T-cell (primary cell): ENCODE results near the gene ZNF740. TPM values are rescaled to one million over a fixed set of nuclear protein-coding genes. Genes with fewer than 3 reads are reported as not detected.
A peak's percentile ranks its signal among the peaks of the same experiment; 100 is the strongest.

Source experiments
- ATAC-seq, 4 experiments: fragments of 200-7000 bp in 3 of 4; fragments of 150-1000 bp in 1 of 4; cut with Tn5 transposase; replicated peaks in 1 of 4; 1 replicate in 3 of 4; 2 replicates in 1 of 4; pipeline ENCODE4 v1.10.0; 2021; ENCODE audit warnings: moderate library complexity in 3 of 4, mild to moderate bottlenecking in 2 of 4, moderate number of reproducible peaks in 1 of 4
- CTCF ChIA-PET, 2 donors: fragments of 300-600 bp; sonication (Branson Sonifier 250); formaldehyde crosslinking; loops; one replicate each; lab custom pipeline; 2022; ENCODE audit warnings: antibody characterized with exemption in 2 of 2; lab: Charles Lee
- POLR2A ChIA-PET, 2 donors: fragments of 300-600 bp; sonication (Branson Sonifier 250); formaldehyde crosslinking; loops; one replicate each; lab custom pipeline; 2022; ENCODE audit warnings: antibody characterized with exemption in 2 of 2; lab: Charles Lee
- DNase-seq, 35 experiments: peaks; one replicate each; pipeline versions ENCODE4 v3.0.0 to v3.0.0-alpha.2; 2013 to 2023
- H3K27ac ChIP-seq: one replicate; pipeline ENCODE4 v1.5.1; 2013; ENCODE audit warnings: low read length
- H3K27me3 ChIP-seq, 2 experiments: replicated peaks in 1 of 2; 1 replicate in 1 of 2; 2 replicates in 1 of 2; pipeline versions ENCODE4 v1.6.1 to v1.7.0; 2013; ENCODE audit warnings: low read length in 1 of 2, mixed read lengths in 1 of 2; ENCODE audit not compliant: control insufficient read depth in 2 of 2, insufficient read depth in 2 of 2; ENCODE audit errors: extremely low read depth in 1 of 2
- H3K36me3 ChIP-seq, 2 donors: 1 replicate in 1 of 2; 2 replicates in 1 of 2; pipeline versions ENCODE4 v1.6.1 to v1.7.0; 2013; ENCODE audit warnings: low read length in 1 of 2; ENCODE audit not compliant: control insufficient read depth in 2 of 2, insufficient read depth in 1 of 2; ENCODE audit errors: extremely low read depth in 1 of 2
- H3K4me1 ChIP-seq, 2 experiments: 1 replicate in 1 of 2; 2 replicates in 1 of 2; pipeline versions ENCODE4 v1.6.1 to v1.7.0; 2013; ENCODE audit warnings: low read length in 2 of 2, mixed read lengths in 1 of 2; ENCODE audit not compliant: insufficient read depth in 2 of 2, control insufficient read depth in 1 of 2; ENCODE audit errors: extremely low read depth in 1 of 2
- H3K4me3 ChIP-seq, 2 donors: 1 replicate in 1 of 2; 2 replicates in 1 of 2; pipeline versions ENCODE4 v1.5.1 to v1.7.0; 2013; ENCODE audit warnings: mild to moderate bottlenecking in 2 of 2, low read length in 1 of 2, moderate library complexity in 1 of 2; ENCODE audit not compliant: control insufficient read depth in 1 of 2; ENCODE audit errors: extremely low read depth in 1 of 2
- H3K9me3 ChIP-seq: 2 replicates; pipeline ENCODE4 v1.7.0; 2013
- H3K27ac Mint-ChIP-seq, 2 donors: one replicate each; pipeline ENCODE4 v1.8.0; 2020 to 2021; ENCODE audit warnings: mild to moderate bottlenecking in 2 of 2, mixed read lengths in 2 of 2
- H3K27me3 Mint-ChIP-seq, 2 donors: one replicate each; pipeline ENCODE4 v1.8.0; 2021 to 2022; ENCODE audit warnings: mixed read lengths in 2 of 2
- H3K36me3 Mint-ChIP-seq: one replicate; pipeline ENCODE4 v1.8.0; 2021; ENCODE audit warnings: mixed read lengths
- H3K4me1 Mint-ChIP-seq, 3 donors: one replicate each; pipeline ENCODE4 v1.8.0; 2020 to 2022; ENCODE audit warnings: mixed read lengths in 3 of 3, mild to moderate bottlenecking in 1 of 3
- H3K4me3 Mint-ChIP-seq, 3 donors: one replicate each; pipeline ENCODE4 v1.8.0; 2020 to 2022; ENCODE audit warnings: mild to moderate bottlenecking in 3 of 3, mixed read lengths in 3 of 3, moderate library complexity in 3 of 3
- H3K9me3 Mint-ChIP-seq, 3 donors: one replicate each; pipeline ENCODE4 v1.8.0; 2020 to 2022; ENCODE audit warnings: mixed read lengths in 3 of 3
- WGBS: methylation state at CpG from one replicate; pipeline ENCODE4 v1.1.5; 2013; ENCODE audit warnings: missing lambda C conversion rate; ENCODE audit not compliant: insufficient coverage; 5-methylcytosine and 5-hydroxymethylcytosine counted together
- total RNA-seq, 35 experiments: library from RNA in 6 of 35; stranded (reverse) in 6 of 35; fragments of 120-200 nt in 1 of 35; gene quantifications; one replicate each; pipeline versions ENCODE4 v1.2.1 to v1.2.4 and lab custom pipeline; 2013 to 2026

Gene ZNF740
- total RNA-seq, 5 donors from 2014 or later (not counting 1 experiment from before 2014, with no cell fraction given): 36.4 to 94.2 (median 83.9) TPM

DNA sequence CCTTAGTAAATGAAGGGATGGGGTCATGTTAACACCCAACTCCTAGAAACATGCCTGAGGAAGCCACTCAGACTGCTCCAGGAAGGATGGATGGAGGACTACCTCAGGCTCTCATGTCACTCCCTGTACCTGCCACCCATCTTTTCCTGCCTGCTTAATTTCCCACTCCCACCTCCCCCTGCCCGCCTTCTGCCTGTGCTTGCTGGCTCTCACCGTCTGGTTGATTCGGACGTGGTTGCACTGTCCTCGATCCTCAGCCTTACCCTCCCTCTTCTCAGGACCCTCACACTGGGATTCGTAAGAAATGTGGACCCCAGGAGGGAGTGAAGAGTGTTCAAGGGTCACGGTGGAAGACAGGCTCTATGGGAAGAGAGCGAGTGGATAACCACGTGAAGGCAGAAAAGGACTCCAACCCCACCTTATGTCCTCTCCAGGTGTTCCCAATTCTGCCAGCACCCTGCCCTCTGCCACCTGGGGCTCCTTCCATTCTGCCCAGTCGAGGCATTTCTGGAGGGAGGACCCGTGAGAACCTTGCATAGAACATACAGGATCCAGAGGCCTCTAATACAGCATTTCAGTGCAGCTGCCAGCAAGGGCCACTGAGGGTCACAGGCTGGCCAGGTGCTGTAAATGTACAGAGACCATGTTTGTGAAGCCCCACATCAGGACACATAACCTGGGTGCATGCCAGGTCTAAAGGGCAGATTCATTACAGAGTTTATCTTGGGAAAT, 13.6 kb downstream of the ZNF740 start:
- Histone ChIP-seq H3K4me3 (no peak overlapping the region), H3K27ac (no peak overlapping the region), H3K27me3 (no peaks in the 10 kb centered on the region), H3K9me3 (no peaks in the 10 kb centered on the region), H3K36me3 (peaks cover 37 to 77% of the 10 kb centered on the region in 2 donors), H3K4me1 (peaks cover 6 to 42% of the 10 kb centered on the region in 2 experiments)
- POLR2A ChIA-PET: no interaction called here
- 83% methylated on average over 2 of the region's 11 CpGs for WGBS
- ATAC-seq: no peak
- Mint-ChIP-seq H3K27ac (peak overlapping the region; percentile 36 to 80), H3K36me3 (peaks cover 69% of the 10 kb centered on the region), H3K27me3 (no peaks in the 10 kb centered on the region), H3K4me1 (peaks cover 47 to 64% (median 57%) of the 10 kb centered on the region in 3 donors), H3K4me3 (peak overlapping the region in 1 of 3 donors; percentile 9), H3K9me3 (no peaks in the 10 kb centered on the region)
- CTCF ChIA-PET: interaction anchor here in 1 of 2 donors (1.0 to 1.4 kb wide), 2 partner anchors 35 to 101 kb away, joined by 3 to 5 read pairs; partner anchors contain the start of gene PFDN5
- DNase-seq: no peak

DNA sequence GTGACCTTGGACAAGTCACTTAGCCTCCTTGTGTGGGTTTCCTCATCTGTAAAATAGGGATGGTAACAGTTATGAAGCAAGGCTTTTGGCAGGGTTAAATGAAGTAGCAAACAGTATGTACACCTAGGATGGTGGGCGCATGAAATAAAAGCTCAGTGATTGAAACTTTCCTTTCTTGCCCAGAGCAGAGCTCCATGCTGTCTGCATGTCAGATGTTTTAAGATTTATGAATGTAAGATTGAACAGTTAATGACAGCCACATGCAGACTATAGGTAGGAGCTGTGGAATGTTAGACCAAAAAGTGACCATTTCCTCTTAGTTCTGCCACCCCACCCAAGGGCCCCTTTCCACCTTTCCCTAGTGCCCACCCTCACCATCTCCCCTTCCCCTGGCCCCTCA, 14.5 kb downstream of the ZNF740 start:
- no peak overlapping the region for H3K4me3 ChIP-seq
- peaks cover 37 to 78% of the 10 kb centered on the region in 2 donors for H3K36me3 ChIP-seq
- no CpG with 5 or more reads among the region's 1 CpG for WGBS
- no peak for ATAC-seq
- DNase-seq: no peak
- Mint-ChIP-seq H3K27ac (peak overlapping the region in 1 of 2 donors; percentile 83), H3K9me3 (no peaks in the 10 kb centered on the region), H3K27me3 (no peaks in the 10 kb centered on the region), H3K4me1 (peaks cover 50 to 68% (median 58%) of the 10 kb centered on the region in 3 donors), H3K36me3 (peaks cover 74% of the 10 kb centered on the region), H3K4me3 (peak overlapping the region in 1 of 3 donors; percentile 47)
- H3K4me1 ChIP-seq: peaks cover 14 to 48% of the 10 kb centered on the region in 2 experiments
- H3K27me3 ChIP-seq: no peaks in the 10 kb centered on the region
- ChIA-PET CTCF (interaction anchor here (0.5 to 1.4 kb wide), 4 partner anchors 8 to 185 kb away, joined by 3 to 5 read pairs (median 4); partner anchors contain the start of genes PFDN5 (in 1 of the 2) and SP1 (in 1 of the 2)), POLR2A (interaction anchor here in 1 of 2 donors (0.6 to 1.0 kb wide), 2 partner anchors 10 to 40 kb away, joined by 3 read pairs; no protein-coding TSS in a partner anchor)
- no peaks in the 10 kb centered on the region for H3K9me3 ChIP-seq
- peak overlapping the region; percentile 21 for H3K27ac ChIP-seq

DNA sequence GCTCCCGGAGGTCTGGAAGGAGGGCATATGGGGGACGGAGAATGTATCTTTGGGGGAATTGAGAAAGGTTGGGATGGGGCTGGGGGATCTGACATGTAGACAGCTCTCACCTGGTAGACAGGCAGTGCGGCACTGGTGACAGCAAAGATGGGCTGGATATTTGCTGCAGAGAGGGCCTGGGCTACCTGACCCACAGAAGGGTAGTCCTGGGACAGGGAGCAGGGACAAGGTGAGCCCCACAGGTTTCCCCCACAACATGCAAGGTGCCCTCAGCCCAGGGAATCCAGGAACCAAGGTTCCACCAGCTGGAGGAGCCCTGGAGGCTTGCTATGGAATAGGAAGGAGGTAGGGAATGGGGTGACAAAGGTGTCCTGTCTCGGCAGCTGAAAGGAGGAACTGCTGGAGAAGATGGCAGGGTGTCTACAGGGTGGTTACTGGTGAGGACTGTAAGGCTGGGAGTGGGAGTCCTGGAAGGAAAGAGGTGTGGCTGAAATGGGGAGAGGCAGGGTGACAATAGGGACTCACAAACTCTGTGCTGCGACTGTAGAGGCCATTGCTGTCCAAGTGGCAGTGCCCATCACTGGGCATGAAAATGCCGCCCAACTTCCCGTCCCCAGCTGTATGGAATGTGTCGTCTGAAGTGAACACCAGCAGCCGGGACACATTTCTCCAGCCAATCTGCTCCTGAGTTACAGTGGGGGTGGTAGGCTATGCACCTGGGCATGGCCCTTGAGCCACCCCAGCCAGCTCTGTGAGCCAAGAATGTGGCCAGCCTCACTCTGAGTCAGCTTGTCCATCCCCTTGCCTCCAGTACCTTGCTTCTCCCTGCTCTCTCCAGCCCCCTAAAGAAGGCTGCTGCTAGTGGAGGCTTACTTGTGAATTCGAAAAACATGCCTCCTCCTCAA, 15.2 kb downstream of the ZNF740 start:
- WGBS: 99% methylated on average over 9 of the region's 10 CpGs
- Histone ChIP-seq H3K4me3 (no peak overlapping the region), H3K4me1 (peaks cover 19 to 51% of the 10 kb centered on the region in 2 experiments), H3K27ac (peak overlapping the region; percentile 21), H3K27me3 (no peaks in the 10 kb centered on the region), H3K36me3 (peaks cover 37 to 82% of the 10 kb centered on the region in 2 donors), H3K9me3 (no peaks in the 10 kb centered on the region)
- peaks cover 79% of the 10 kb centered on the region for H3K36me3 Mint-ChIP-seq
- no peaks in the 10 kb centered on the region for H3K9me3 Mint-ChIP-seq
- peaks cover 53 to 68% (median 61%) of the 10 kb centered on the region in 3 donors for H3K4me1 Mint-ChIP-seq
- DNase-seq: no peak
- no peak for ATAC-seq
- no peaks in the 10 kb centered on the region for H3K27me3 Mint-ChIP-seq
- peak overlapping the region; percentile 52 to 83 for H3K27ac Mint-ChIP-seq
- CTCF ChIA-PET: interaction anchor here (0.5 to 1.4 kb wide), 6 partner anchors 9 to 184 kb away, joined by 3 to 5 read pairs (median 3); partner anchors contain the start of genes PFDN5 (in 1 of the 2) and SP1 (in 1 of the 2)
- POLR2A ChIA-PET: interaction anchor here in 1 of 2 donors (1.0 kb wide), 1 partner anchor 39 kb away, joined by 3 read pairs; no protein-coding TSS in a partner anchor
- peak overlapping the region in 1 of 3 donors; percentile 51 for H3K4me3 Mint-ChIP-seq

DNA sequence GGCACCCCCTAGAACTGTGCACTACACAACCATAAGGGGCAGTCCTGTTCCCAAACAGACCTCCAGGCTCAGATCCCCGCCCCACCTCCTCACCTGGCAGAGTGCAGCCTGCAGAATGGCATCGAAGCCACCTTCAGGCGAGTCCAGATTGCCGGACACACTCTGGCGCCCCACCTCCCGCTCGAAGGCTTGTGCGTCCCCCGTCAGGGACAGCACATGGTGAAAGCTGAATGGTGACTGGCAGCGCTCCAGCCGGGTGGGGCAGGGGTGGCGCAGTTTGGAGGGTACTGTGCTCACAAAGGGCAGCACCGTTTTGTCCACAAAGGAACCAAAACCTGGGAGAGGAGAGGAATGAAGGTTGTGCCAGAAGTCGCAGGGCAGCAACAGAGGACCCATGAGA, 16.0 kb downstream of the ZNF740 start:
- H3K4me1 ChIP-seq: peaks cover 26 to 50% of the 10 kb centered on the region in 2 experiments
- Mint-ChIP-seq H3K36me3 (peaks cover 79% of the 10 kb centered on the region), H3K4me3 (peak overlapping the region in 1 of 3 donors; percentile 51), H3K9me3 (no peaks in the 10 kb centered on the region), H3K27ac (peak overlapping the region; percentile 52 to 83), H3K4me1 (peaks cover 55 to 69% (median 66%) of the 10 kb centered on the region in 3 donors), H3K27me3 (no peaks in the 10 kb centered on the region)
- no peaks in the 10 kb centered on the region for H3K9me3 ChIP-seq
- H3K4me3 ChIP-seq: no peak overlapping the region
- DNase-seq (no peak), ATAC-seq (no peak)
- no peaks in the 10 kb centered on the region for H3K27me3 ChIP-seq
- H3K36me3 ChIP-seq: peaks cover 34 to 74% of the 10 kb centered on the region in 2 donors
- CTCF ChIA-PET: interaction anchor here in 1 of 2 donors (1.4 kb wide), 1 partner anchor 36 kb away, joined by 3 read pairs; no protein-coding TSS in a partner anchor
- H3K27ac ChIP-seq: no peak overlapping the region
- 94% methylated on average over 14 of the region's 14 CpGs for WGBS
- POLR2A ChIA-PET: no interaction called here

DNA sequence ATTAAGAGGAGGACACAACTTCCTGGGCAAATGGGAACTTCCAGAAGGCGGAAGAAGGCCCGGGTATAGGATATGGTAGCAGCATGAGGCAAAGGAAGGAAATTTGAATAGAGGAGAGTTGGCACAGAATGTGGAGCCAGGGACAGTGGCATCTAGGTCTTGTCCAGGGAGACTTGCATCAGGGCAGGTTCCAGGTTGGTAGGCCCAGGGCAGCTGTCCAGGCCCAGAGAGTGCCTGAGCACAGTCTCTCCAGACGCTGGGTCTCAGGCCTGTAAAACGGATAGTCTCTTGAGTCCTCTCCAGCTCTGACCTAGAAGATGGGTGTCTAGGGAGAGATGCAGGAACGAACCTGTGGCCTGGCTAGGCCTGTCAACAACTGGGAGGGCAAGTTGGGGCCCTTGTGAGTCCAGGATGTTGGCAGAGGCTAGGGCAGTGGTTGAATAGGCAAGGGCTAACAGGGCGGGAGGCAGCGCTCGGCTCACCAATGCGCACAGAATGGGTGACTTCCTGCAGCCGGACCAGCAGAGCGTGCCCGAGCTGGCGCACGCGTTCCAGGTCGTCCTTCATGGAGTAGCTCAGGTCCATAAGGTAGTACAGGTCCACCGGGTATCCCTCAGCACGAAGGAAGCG, 16.6 kb downstream of the ZNF740 start:
- no peaks in the 10 kb centered on the region for H3K9me3 ChIP-seq
- CTCF ChIA-PET: interaction anchor here (0.7 to 1.6 kb wide), 7 partner anchors 12 to 131 kb away, joined by 3 to 6 read pairs (median 4); no protein-coding TSS in a partner anchor
- H3K4me1 Mint-ChIP-seq: peaks cover 60 to 69% (median 69%) of the 10 kb centered on the region in 3 donors
- POLR2A ChIA-PET: interaction anchor here in 1 of 2 donors (0.6 kb wide), 1 partner anchor 25 kb away, joined by 3 read pairs; no protein-coding TSS in a partner anchor
- H3K4me1 ChIP-seq: peaks cover 26 to 56% of the 10 kb centered on the region in 2 experiments
- ATAC-seq: no peak
- H3K36me3 Mint-ChIP-seq: peaks cover 76% of the 10 kb centered on the region
- 97% methylated on average over 18 of the region's 19 CpGs for WGBS
- H3K36me3 ChIP-seq: peaks cover 28 to 68% of the 10 kb centered on the region in 2 donors
- peak overlapping the region; percentile 37 for H3K27ac ChIP-seq
- no peak for DNase-seq
- no peaks in the 10 kb centered on the region for H3K9me3 Mint-ChIP-seq
- peak overlapping the region in 2 of 3 donors; percentile 47 to 51 for H3K4me3 Mint-ChIP-seq
- no peaks in the 10 kb centered on the region for H3K27me3 Mint-ChIP-seq
- peak overlapping the region; percentile 77 to 83 for H3K27ac Mint-ChIP-seq
- no peaks in the 10 kb centered on the region for H3K27me3 ChIP-seq
- no peak overlapping the region for H3K4me3 ChIP-seq
